Prostate gland (tissue), 2 donors: ENCODE data around the gene CEP295NL. TPM values are rescaled to one million over a fixed set of nuclear protein-coding genes. Genes with fewer than 3 reads are reported as not detected.

Source experiments
- DNase-seq: peaks from one replicate; pipeline ENCODE4 v3.0.0-alpha.2; 2019; ENCODE audit warnings: low spot score
- H3K27ac ChIP-seq, 2 donors: fragments of 200-600 bp; sonication (generic); 2 replicates each; pipeline ENCODE4 v1.5.1; 2017 to 2019
- H3K27me3 ChIP-seq: fragments of 200-600 bp; sonication (generic); replicated peaks from 2 replicates; pipeline ENCODE4 v1.5.1; 2019; ENCODE audit not compliant: insufficient read depth
- H3K36me3 ChIP-seq, 2 donors: fragments of 200-600 bp; sonication (generic); 1 replicate in 1 of 2; 2 replicates in 1 of 2; pipeline versions ENCODE4 v1.5.1 to v1.8.1; 2017 to 2019
- H3K4me1 ChIP-seq: fragments of 200-600 bp; sonication (generic); replicated peaks from 2 replicates; pipeline ENCODE4 v1.5.1; 2019
- H3K4me3 ChIP-seq, 2 donors: fragments of 200-600 bp; sonication (generic); 2 replicates each; pipeline ENCODE4 v1.5.1; 2017 to 2019
- H3K9me3 ChIP-seq: fragments of 200-600 bp; sonication (generic); 2 replicates; pipeline ENCODE4 v1.5.1; 2017
- CTCF ChIP-seq, 4 experiments: fragments of 200-600 bp in 2 of 4; fragments of 450-650 bp in 2 of 4; sonication (generic) in 2 of 4; IDR thresholded peaks; 1 replicate in 3 of 4; 2 replicates in 1 of 4; pipeline ENCODE4 v1.5.1; 2016 to 2019; ENCODE audit warnings: antibody characterized with exemption in 4 of 4, mild to moderate bottlenecking in 2 of 4, moderate library complexity in 2 of 4
- POLR2A ChIP-seq: fragments of 450-650 bp; IDR thresholded peaks from one replicate; pipeline ENCODE4 v1.6.1; 2016; ENCODE audit warnings: antibody characterized with exemption, mild to moderate bottlenecking
- POLR2AphosphoS5 ChIP-seq: sonication (generic); formaldehyde crosslinking; IDR thresholded peaks from one replicate; pipeline ENCODE4 v1.6.1; 2017; ENCODE audit warnings: antibody characterized with exemption
- WGBS: methylation state at CpG from one replicate; pipeline ENCODE4 v1.1.5; 2018; 5-methylcytosine and 5-hydroxymethylcytosine counted together
- intact Hi-C: fragments of 100-400 bp; cut with DNase I; formaldehyde crosslinking; loops from one replicate; pipeline ENCODE4 v1.14.2; 2022
- total RNA-seq, 2 donors: library from RNA; depleted of rRNA; stranded (reverse); fragments of >200 nt; gene quantifications; one replicate each; pipeline ENCODE4 v1.1.0, GENCODE V29; 2016

Gene CEP295NL
- total RNA-seq, 2 donors from 2014 or later, result 2.2 to 8.2 TPM

- TF ChIP-seq POLR2A (no peak), POLR2AphosphoS5 (peak; percentile 14)
- 35% methylated on average over 18 of the region's 33 CpGs for WGBS
- Histone ChIP-seq H3K36me3 (no peaks in the 10 kb centered on the region), H3K4me1 (peaks cover 6% of the 10 kb centered on the region), H3K4me3 (peak overlapping the region; percentile 49 to 58), H3K9me3 (no peaks in the 10 kb centered on the region), H3K27ac (peak overlapping the region; percentile 88 to 90), H3K27me3 (no peaks in the 10 kb centered on the region)
- intact Hi-C loops, result no loop called here
- no peak for DNase-seq
These were observed 22.9 kb upstream of the CEP295NL start for GRCh38 chr17:78925662-78926555.

GRCh38 chr17:78925234-78925633 is 22.2 kb upstream of the CEP295NL start, which contains the start of gene TIMP2:
TSS of gene TIMP2 (minus strand) at chr17:78925387. CDS start at chr17:78925088, 299 bp downstream.
- 2% methylated on average over 27 of the region's 52 CpGs for WGBS

GRCh38 chr17:78924481-78925151 is 21.6 kb upstream of the CEP295NL start:
- H3K4me1 ChIP-seq, result peaks cover 6% of the 10 kb centered on the region
- under 1% methylated on average over 34 of the region's 64 CpGs for WGBS
- peak overlapping the region; percentile 88 to 90 for H3K27ac ChIP-seq
- intact Hi-C loops, result loop anchor here (5.0 kb wide), 1 partner anchor 42 kb away; no protein-coding TSS in a partner anchor
- no peaks in the 10 kb centered on the region for H3K36me3 ChIP-seq
- no peaks in the 10 kb centered on the region for H3K9me3 ChIP-seq
- no peaks in the 10 kb centered on the region for H3K27me3 ChIP-seq
- DNase-seq, result no peak
- TF ChIP-seq POLR2A, result no peak
- TF ChIP-seq CTCF (IDR thresholded peaks at IDR 0.05), result no peak
- H3K4me3 ChIP-seq, result peak overlapping the region; percentile 49 to 58

More at GRCh38 chr17:78925234-78925633, 22.2 kb upstream of the CEP295NL start, which contains the start of gene TIMP2:
- peak within 1 kb of the TSS; percentile 49 to 58 for H3K4me3 ChIP-seq
- TF ChIP-seq POLR2A (peak; percentile 39), CTCF (IDR thresholded peaks at IDR 0.05) (peak in 2 of 4 experiments; percentile 14 to 34), POLR2AphosphoS5 (peak; percentile 82)
- peak within 1 kb of the TSS; percentile 88 to 90 for H3K27ac ChIP-seq
- no peaks in the 10 kb centered on the region for H3K27me3 ChIP-seq
- peaks cover 6% of the 10 kb centered on the region for H3K4me1 ChIP-seq
- DNase-seq, result peak; percentile 82
- no peaks in the 10 kb centered on the region for H3K36me3 ChIP-seq
- intact Hi-C loops, result no loop called here
- no peaks in the 10 kb centered on the region for H3K9me3 ChIP-seq

GRCh38 chr17:78923660-78924453 is 20.9 kb upstream of the CEP295NL start:
- Histone ChIP-seq H3K36me3 (no peaks in the 10 kb centered on the region), H3K27me3 (no peaks in the 10 kb centered on the region), H3K4me1 (peaks cover 6% of the 10 kb centered on the region), H3K9me3 (no peaks in the 10 kb centered on the region), H3K27ac (peak overlapping the region; percentile 88 to 90), H3K4me3 (peak overlapping the region; percentile 49 to 58)
- peak; percentile 75 for DNase-seq
- WGBS, result 3% methylated on average over 26 of the region's 28 CpGs
- TF ChIP-seq POLR2AphosphoS5 (peak; percentile 60), CTCF (IDR thresholded peaks at IDR 0.05) (no peak), POLR2A (peak; percentile 42)
- intact Hi-C loops, result loop anchor here (5.0 kb wide), 1 partner anchor 42 kb away; no protein-coding TSS in a partner anchor
